ENCODE measurements around the gene GRAMD1A.

Gene GRAMD1A

DNA sequence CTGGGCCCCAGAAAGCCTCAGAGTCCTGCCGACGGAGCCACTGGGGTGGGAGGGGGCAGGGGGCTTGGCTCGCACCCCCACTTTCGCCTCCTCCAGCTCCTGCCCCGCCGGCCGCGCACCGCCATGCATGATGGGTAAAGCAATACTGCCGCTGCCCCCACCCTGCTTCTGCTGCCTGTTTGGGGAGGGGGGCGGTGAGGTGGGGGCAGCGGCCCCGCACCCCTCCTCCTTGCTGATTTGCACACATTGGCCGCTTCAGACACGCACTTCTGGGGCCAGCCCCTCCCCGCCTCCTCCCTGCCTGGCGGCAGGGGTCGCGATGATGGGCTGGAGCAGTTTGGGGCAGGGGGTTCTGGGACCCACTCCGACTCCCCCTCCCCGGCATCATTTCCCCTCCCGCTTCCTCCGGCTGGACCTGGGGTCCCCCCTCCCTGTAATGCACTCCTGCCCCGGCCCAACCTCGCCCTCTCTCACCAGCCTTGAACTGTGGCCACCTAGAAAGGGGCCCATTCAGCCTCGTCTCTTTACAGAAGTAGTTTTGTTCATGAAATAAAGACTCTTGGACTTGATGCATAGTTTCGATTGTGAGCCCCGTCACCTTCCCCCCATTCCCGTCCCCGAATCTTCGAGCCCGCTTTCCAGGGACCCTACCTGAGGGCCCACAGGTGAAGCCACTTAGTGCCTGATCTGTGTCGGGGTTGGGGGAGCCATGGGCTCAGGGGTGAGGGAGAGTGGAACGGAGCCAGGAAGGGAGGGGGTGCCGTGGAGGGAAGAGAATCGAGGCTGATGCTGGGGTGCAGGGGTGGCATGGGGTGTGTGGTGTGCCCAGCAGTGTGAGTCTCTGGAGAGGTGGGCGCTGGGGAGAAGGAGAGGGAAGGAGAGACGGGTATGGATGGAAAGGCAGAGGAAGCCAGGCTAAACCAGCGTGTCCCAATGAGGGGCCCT lies 40.0 kb downstream of the GRAMD1A start:
- no peaks in the 10 kb centered on the region for H3K36me3 ChIP-seq (ENCODE audit: insufficient read depth, low read length)
- no peak overlapping the region for H3K9ac ChIP-seq (ENCODE audit: low read depth, low read length, poor library complexity, severe bottlenecking)
- no peak overlapping the region for H3K4me3 ChIP-seq (ENCODE audit: low read length, poor library complexity, severe bottlenecking)
- H3K4me2 ChIP-seq (ENCODE audit: low read depth, low read length, poor library complexity, severe bottlenecking): no peak overlapping the region
- H3F3A ChIP-seq (ENCODE audit: low read depth): no peaks in the 10 kb centered on the region
- H2AFZ ChIP-seq (ENCODE audit: low read length): no peak overlapping the region
- H3K4me1 ChIP-seq (ENCODE audit: insufficient read depth, low read length, poor library complexity, severe bottlenecking): peaks cover under 1% of the 10 kb centered on the region
- no peaks in the 10 kb centered on the region for H3K9me3 ChIP-seq (ENCODE audit: insufficient read depth, low read depth, low read length)
- TF ChIP-seq, protein P1, sequence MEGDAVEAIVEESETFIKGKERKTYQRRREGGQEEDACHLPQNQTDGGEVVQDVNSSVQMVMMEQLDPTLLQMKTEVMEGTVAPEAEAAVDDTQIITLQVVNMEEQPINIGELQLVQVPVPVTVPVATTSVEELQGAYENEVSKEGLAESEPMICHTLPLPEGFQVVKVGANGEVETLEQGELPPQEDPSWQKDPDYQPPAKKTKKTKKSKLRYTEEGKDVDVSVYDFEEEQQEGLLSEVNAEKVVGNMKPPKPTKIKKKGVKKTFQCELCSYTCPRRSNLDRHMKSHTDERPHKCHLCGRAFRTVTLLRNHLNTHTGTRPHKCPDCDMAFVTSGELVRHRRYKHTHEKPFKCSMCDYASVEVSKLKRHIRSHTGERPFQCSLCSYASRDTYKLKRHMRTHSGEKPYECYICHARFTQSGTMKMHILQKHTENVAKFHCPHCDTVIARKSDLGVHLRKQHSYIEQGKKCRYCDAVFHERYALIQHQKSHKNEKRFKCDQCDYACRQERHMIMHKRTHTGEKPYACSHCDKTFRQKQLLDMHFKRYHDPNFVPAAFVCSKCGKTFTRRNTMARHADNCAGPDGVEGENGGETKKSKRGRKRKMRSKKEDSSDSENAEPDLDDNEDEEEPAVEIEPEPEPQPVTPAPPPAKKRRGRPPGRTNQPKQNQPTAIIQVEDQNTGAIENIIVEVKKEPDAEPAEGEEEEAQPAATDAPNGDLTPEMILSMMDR (conservative IDR thresholded peaks at IDR 0.05; ENCODE audit: low read length): no peak
- no peak for TF ChIP-seq EZH2phosphoT487 (IDR thresholded peaks at IDR 0.05; ENCODE audit: borderline replicate concordance)
- H4K20me1 ChIP-seq (ENCODE audit: insufficient read depth, low read length, poor library complexity, severe bottlenecking): no peaks in the 10 kb centered on the region
- H3K27me3 ChIP-seq (ENCODE audit: insufficient read depth, low read length, poor library complexity, severe bottlenecking): no peaks in the 10 kb centered on the region
- H3K79me2 ChIP-seq (ENCODE audit: insufficient read depth, low read length): no peaks in the 10 kb centered on the region
- no peaks in the 10 kb centered on the region for H3K9me2 ChIP-seq (replicated peaks; ENCODE audit: low read depth, low read length)

DNA sequence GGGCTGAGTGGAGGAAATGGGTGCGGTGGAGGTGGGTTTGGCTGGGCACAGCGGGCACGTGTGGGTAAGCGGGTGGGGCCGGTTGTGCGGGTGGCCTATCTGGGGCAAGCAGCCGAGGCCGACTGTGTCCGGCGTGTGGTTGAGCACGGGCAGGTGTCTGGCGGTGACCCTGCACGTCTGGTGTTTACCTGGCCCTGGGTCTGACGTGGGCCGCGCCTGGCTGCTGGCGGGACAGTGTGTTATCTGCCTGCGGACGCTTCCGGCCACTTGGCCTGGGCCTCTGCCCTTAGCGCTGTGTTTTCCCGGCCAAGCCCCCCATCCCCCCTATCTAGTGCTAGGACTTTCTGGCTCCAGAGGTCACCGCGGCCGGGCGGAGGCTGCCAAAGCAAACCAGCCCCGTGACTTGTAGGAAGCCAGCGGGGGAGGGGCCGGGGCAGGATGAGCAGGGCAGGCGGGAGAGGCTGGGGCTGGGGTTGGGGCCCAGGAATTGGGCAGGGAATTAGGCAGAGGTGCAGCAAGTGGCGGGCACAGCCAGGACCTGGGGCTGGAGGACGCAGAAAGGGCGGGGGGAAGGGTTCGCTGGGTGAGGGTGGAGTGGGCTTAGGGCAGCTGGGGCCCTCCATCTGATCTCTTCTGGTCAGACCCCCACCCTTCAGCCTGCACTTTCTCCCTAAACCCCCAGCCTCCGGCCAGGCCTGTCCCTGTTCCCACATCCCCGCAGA lies 40.9 kb downstream of the GRAMD1A start:
- Histone ChIP-seq H4K20me1 (ENCODE audit: insufficient read depth, low read length, poor library complexity, severe bottlenecking) (no peaks in the 10 kb centered on the region), H3K27me3 (ENCODE audit: insufficient read depth, low read length, poor library complexity, severe bottlenecking) (no peaks in the 10 kb centered on the region), H3K4me1 (ENCODE audit: insufficient read depth, low read length, poor library complexity, severe bottlenecking) (peaks cover 8% of the 10 kb centered on the region), H3F3A (ENCODE audit: low read depth) (no peaks in the 10 kb centered on the region), H3K4me3 (ENCODE audit: low read length, poor library complexity, severe bottlenecking) (no peak overlapping the region), H2AFZ (ENCODE audit: low read length) (no peak overlapping the region), H3K4me2 (ENCODE audit: low read depth, low read length, poor library complexity, severe bottlenecking) (no peak overlapping the region), H3K9ac (ENCODE audit: low read depth, low read length, poor library complexity, severe bottlenecking) (no peak overlapping the region), H3K79me2 (ENCODE audit: insufficient read depth, low read length) (no peaks in the 10 kb centered on the region), H3K9me2 (replicated peaks; ENCODE audit: low read depth, low read length) (no peaks in the 10 kb centered on the region), H3K9me3 (ENCODE audit: insufficient read depth, low read depth, low read length) (no peaks in the 10 kb centered on the region), H3K36me3 (ENCODE audit: insufficient read depth, low read length) (no peaks in the 10 kb centered on the region)
- TF ChIP-seq, protein P1 (conservative IDR thresholded peaks at IDR 0.05; ENCODE audit: low read length): no peak
- no peak for TF ChIP-seq EZH2phosphoT487 (IDR thresholded peaks at IDR 0.05; ENCODE audit: borderline replicate concordance)

DNA sequence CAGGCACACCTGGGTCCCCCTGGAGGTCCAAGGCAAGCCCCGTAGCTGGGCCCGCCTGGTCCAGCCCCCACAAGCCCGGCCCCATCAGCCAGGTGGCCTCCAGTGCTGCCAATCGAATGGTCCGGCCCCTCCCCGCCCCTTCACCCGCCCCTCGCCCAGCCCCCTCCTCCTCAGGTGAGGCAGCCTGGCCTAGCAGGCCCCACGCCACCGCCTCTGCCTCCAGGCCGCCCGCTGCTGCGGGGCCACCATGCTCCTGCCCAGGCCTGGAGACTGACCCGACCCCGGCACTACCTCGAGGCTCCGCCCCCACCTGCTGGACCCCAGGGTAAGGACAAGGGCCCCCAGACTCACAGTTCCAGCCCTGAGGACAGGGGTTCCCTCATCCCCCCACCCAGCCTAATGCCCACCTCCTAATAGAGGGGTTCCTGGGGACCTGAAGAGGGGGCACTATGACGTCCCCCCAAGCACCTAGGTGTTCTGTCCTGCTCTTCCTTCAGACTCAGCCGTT lies 41.5 kb downstream of the GRAMD1A start, which contains the start of gene HPN:
Gene HPN (plus strand): TSS at position 174 of the 508 bp plus-strand sequence. CDS start 786 bp downstream, outside the sequence.
- Histone ChIP-seq H3K9me3 (ENCODE audit: insufficient read depth, low read depth, low read length) (no peaks in the 10 kb centered on the region), H3K79me2 (ENCODE audit: insufficient read depth, low read length) (no peaks in the 10 kb centered on the region), H3K4me3 (ENCODE audit: low read length, poor library complexity, severe bottlenecking) (no peak within 1 kb of the TSS), H3F3A (ENCODE audit: low read depth) (no peaks in the 10 kb centered on the region), H3K4me2 (ENCODE audit: low read depth, low read length, poor library complexity, severe bottlenecking) (no peak within 1 kb of the TSS), H3K27me3 (ENCODE audit: insufficient read depth, low read length, poor library complexity, severe bottlenecking) (no peaks in the 10 kb centered on the region), H3K4me1 (ENCODE audit: insufficient read depth, low read length, poor library complexity, severe bottlenecking) (peaks cover 9% of the 10 kb centered on the region), H3K9me2 (replicated peaks; ENCODE audit: low read depth, low read length) (no peaks in the 10 kb centered on the region), H3K9ac (ENCODE audit: low read depth, low read length, poor library complexity, severe bottlenecking) (no peak within 1 kb of the TSS), H4K20me1 (ENCODE audit: insufficient read depth, low read length, poor library complexity, severe bottlenecking) (no peaks in the 10 kb centered on the region), H2AFZ (ENCODE audit: low read length) (no peak within 1 kb of the TSS), H3K36me3 (ENCODE audit: insufficient read depth, low read length) (no peaks in the 10 kb centered on the region)
- TF ChIP-seq, protein P1 (conservative IDR thresholded peaks at IDR 0.05; ENCODE audit: low read length): no peak
- TF ChIP-seq EZH2phosphoT487 (IDR thresholded peaks at IDR 0.05; ENCODE audit: borderline replicate concordance): no peak
